Gastroesophageal sphincter (tissue), 4 donors: ENCODE measurements around the gene PHLPP1. TPM values are rescaled to one million over a fixed set of nuclear protein-coding genes. Genes with fewer than 3 reads are reported as not detected.
"Not testable (repeated sequence)": the region's sequence is repeated elsewhere in the genome, so short reads cannot be mapped to it uniquely, and the experiment has no call there.

Source experiments
- ATAC-seq: fragments of 150-250 bp; one replicate; pipeline ENCODE4 v1.9.1; 2016; ENCODE audit warnings: mild to moderate bottlenecking, moderate library complexity
- H3K27ac ChIP-seq, 4 donors: fragments of 200-600 bp; sonication (generic) in 3 of 4; 1 replicate in 3 of 4; 2 replicates in 1 of 4; pipeline ENCODE4 v1.5.1; 2016 to 2019
- H3K27me3 ChIP-seq: fragments of 200-600 bp; sonication (generic); one replicate; pipeline ENCODE4 v1.5.1; 2019
- H3K36me3 ChIP-seq, 2 donors: fragments of 200-600 bp; sonication (generic); one replicate each; pipeline ENCODE4 v1.5.1; 2019; ENCODE audit warnings: control low read depth in 1 of 2
- H3K4me1 ChIP-seq, 3 donors: fragments of 200-600 bp; sonication (generic); 1 replicate in 2 of 3; 2 replicates in 1 of 3; pipeline ENCODE4 v1.5.1; 2016 to 2019; ENCODE audit warnings: control low read depth in 2 of 3
- H3K4me3 ChIP-seq, 2 donors: fragments of 200-600 bp; sonication (generic); one replicate each; pipeline ENCODE4 v1.5.1; 2019; ENCODE audit warnings: mild to moderate bottlenecking in 1 of 2, moderate library complexity in 1 of 2
- H3K9me3 ChIP-seq, 3 donors: fragments of 200-600 bp; sonication (generic); one replicate each; pipeline ENCODE4 v1.5.1; 2017 to 2019; ENCODE audit warnings: control low read depth in 2 of 3
- EP300 ChIP-seq: sonication (generic); formaldehyde crosslinking; IDR thresholded peaks from one replicate; pipeline ENCODE4 v1.6.1; 2017; ENCODE audit warnings: antibody characterized with exemption, mild to moderate bottlenecking
- POLR2A ChIP-seq, 2 donors: fragments of 450-650 bp; IDR thresholded peaks; one replicate each; pipeline ENCODE4 v1.6.1; 2017; ENCODE audit warnings: antibody characterized with exemption in 2 of 2, mild to moderate bottlenecking in 2 of 2, moderate library complexity in 1 of 2
- POLR2AphosphoS5 ChIP-seq: sonication (generic); formaldehyde crosslinking; IDR thresholded peaks from one replicate; pipeline ENCODE4 v1.6.1; 2017; ENCODE audit warnings: antibody characterized with exemption
- WGBS, 2 donors: methylation state at CpG; one replicate each; pipeline ENCODE4 v1.1.5; 2018; ENCODE audit warnings: low coverage in 1 of 2; 5-methylcytosine and 5-hydroxymethylcytosine counted together
- total RNA-seq, 4 donors: library from RNA; depleted of rRNA; stranded (reverse); fragments of >200 nt; gene quantifications; one replicate each; pipeline ENCODE4 v1.1.0, GENCODE V29; 2016
- TF ChIP-seq, protein P1 (sequence below), 4 experiments: fragments of 200-600 bp in 2 of 4; fragments of 450-650 bp in 2 of 4; sonication (generic) in 1 of 4; IDR thresholded peaks; one replicate each; pipeline ENCODE4 v1.5.1; 2017 to 2019; ENCODE audit warnings: antibody characterized with exemption in 4 of 4, mild to moderate bottlenecking in 2 of 4, moderate library complexity in 2 of 4

PHLPP1 gene
- total RNA-seq, 4 donors from 2014 or later = 10.8 to 19.1 (median 16.3) TPM

DNA sequence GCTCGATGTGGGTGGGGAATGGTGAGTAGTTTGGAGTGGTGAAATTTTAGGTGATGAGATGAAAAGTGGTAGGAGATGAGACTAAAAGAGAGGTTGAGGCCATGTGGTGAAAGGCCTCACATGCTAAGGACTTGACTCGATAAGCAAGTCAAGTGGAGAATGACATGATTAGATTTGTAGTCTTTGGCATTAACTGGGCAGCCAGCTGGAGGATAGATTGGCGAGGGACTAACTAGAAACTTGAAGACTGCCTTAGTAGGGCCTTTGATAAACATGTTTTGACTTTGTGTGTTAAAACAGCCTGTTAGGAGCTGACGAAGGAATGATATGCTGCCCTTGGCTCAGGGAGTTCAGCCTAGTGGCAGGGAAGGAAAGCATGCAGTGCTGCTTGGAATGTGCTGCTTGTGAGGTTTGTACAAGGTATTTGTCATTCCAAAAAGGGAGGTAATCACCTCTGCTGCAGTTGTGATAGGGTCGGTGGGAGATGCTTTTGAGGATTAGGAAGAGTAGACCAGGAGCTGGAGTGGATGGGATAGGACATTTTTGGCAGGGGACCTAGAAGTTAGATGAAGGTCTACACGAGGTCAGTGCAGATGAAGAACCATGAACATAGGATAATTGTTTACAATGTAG, 22.0 kb downstream of the PHLPP1 start:
- Histone ChIP-seq H3K9me3 (peaks cover 0 to under 1% (median 0%) of the 10 kb centered on the region in 3 donors), H3K27ac (no peak overlapping the region), H3K4me3 (no peak overlapping the region), H3K27me3 (no peaks in the 10 kb centered on the region), H3K4me1 (peaks cover 0 to 55% (median 3%) of the 10 kb centered on the region in 3 donors), H3K36me3 (no peaks in the 10 kb centered on the region)
- TF ChIP-seq POLR2AphosphoS5 (no peak), POLR2A (IDR thresholded peaks at IDR 0.05) (no peak), EP300 (no peak)
- TF ChIP-seq, protein P1, sequence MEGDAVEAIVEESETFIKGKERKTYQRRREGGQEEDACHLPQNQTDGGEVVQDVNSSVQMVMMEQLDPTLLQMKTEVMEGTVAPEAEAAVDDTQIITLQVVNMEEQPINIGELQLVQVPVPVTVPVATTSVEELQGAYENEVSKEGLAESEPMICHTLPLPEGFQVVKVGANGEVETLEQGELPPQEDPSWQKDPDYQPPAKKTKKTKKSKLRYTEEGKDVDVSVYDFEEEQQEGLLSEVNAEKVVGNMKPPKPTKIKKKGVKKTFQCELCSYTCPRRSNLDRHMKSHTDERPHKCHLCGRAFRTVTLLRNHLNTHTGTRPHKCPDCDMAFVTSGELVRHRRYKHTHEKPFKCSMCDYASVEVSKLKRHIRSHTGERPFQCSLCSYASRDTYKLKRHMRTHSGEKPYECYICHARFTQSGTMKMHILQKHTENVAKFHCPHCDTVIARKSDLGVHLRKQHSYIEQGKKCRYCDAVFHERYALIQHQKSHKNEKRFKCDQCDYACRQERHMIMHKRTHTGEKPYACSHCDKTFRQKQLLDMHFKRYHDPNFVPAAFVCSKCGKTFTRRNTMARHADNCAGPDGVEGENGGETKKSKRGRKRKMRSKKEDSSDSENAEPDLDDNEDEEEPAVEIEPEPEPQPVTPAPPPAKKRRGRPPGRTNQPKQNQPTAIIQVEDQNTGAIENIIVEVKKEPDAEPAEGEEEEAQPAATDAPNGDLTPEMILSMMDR (IDR thresholded peaks at IDR 0.05) = no peak
- WGBS, 2 donors = 85 to 86% methylated on average over 4 to 6 of the region's 6 CpGs
- ATAC-seq = no peak

DNA sequence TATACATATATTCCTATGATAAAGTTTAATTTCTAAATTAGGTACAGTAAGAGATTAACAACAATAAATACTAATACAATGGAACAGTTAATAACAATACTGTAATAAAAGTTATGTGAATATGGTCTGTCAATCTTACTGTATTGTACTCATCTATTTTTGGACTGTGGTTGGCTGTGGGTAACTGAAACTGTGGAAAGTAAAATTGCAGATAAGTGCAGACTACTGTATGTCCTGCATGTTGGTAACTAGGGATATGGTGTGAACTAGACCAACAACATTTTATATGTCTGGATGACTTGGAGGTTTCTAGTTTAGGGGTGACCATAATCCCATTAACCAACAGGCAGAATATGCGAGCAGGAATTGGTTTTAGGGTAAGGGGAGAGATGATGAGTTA, 23.3 kb downstream of the PHLPP1 start:
- WGBS, 2 donors = 83 to 100% methylated on average over 1 of the region's 1 CpG
- H3K27me3 ChIP-seq = no peaks in the 10 kb centered on the region
- ATAC-seq = no peak
- no peak overlapping the region for H3K27ac ChIP-seq
- H3K4me1 ChIP-seq = peaks cover 0 to 56% (median 3%) of the 10 kb centered on the region in 3 donors
- no peak overlapping the region for H3K4me3 ChIP-seq
- no peaks in the 10 kb centered on the region for H3K9me3 ChIP-seq
- no peaks in the 10 kb centered on the region for H3K36me3 ChIP-seq
- TF ChIP-seq POLR2A (IDR thresholded peaks at IDR 0.05) (no peak), POLR2AphosphoS5 (no peak), EP300 (no peak)
- TF ChIP-seq, protein P1 (IDR thresholded peaks at IDR 0.05) = no peak

DNA sequence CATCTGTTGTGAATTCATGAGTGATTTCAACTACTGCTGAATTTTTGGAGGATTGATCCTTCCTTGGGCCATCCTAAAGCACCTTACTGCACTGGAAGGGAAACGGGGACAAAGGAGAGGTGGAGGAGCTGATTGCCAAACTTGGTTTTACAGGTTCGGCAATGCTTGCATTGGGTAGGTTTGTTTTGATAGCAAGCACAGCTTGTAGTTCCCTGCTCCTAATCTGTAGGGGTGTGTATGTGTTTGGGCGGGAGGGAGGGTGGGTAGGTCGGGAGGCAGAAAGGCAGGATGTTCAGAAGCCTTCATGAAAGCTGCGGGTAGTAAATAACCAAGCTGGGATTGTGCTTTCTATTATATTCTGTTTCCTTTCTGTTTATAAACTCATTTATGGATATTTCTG, 24.6 kb downstream of the PHLPP1 start:
- Histone ChIP-seq H3K9me3 (no peaks in the 10 kb centered on the region), H3K27me3 (no peaks in the 10 kb centered on the region), H3K36me3 (no peaks in the 10 kb centered on the region), H3K4me3 (no peak overlapping the region), H3K27ac (peak overlapping the region in 1 of 4 donors; percentile 2), H3K4me1 (peaks cover 0 to 57% (median 8%) of the 10 kb centered on the region in 3 donors)
- WGBS, 2 donors = 83 to 84% methylated on average over 4 of the region's 5 CpGs
- no peak for ATAC-seq
- TF ChIP-seq, protein P1 (IDR thresholded peaks at IDR 0.05) = no peak
- TF ChIP-seq POLR2A (IDR thresholded peaks at IDR 0.05) = no peak
- TF ChIP-seq EP300 = no peak
- no peak for TF ChIP-seq POLR2AphosphoS5

DNA sequence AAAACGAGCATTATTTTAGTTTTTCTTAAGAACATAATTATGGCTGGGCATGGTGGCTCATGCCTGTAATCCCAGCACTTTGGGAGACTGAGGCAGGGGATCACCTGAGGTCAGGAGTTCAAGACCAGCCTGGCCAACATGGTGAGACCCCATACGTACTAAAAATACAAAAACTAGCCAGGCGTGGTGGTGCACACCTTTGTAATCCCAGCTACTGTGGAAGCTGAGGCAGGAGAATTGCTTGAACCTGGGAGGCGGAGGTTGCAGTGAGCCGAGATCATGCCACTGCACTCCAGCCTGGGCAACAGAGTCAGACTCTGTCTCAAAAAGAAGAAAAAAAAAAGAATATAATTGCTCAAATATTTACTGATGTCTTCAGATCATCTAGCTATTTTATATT, 25.3 kb downstream of the PHLPP1 start:
- H3K27me3 ChIP-seq, ATAC-seq, H3K9me3 ChIP-seq, H3K36me3 ChIP-seq, H3K4me3 ChIP-seq: not testable (repeated sequence)
- 78 to 79% methylated on average over 4 to 5 of the region's 5 CpGs for WGBS, 2 donors
- Histone ChIP-seq H3K27ac (peak overlapping the region; percentile 50 to 68 (median 58)), H3K4me1 (peaks cover 0 to 60% (median 8%) of the 10 kb centered on the region in 3 donors)

DNA sequence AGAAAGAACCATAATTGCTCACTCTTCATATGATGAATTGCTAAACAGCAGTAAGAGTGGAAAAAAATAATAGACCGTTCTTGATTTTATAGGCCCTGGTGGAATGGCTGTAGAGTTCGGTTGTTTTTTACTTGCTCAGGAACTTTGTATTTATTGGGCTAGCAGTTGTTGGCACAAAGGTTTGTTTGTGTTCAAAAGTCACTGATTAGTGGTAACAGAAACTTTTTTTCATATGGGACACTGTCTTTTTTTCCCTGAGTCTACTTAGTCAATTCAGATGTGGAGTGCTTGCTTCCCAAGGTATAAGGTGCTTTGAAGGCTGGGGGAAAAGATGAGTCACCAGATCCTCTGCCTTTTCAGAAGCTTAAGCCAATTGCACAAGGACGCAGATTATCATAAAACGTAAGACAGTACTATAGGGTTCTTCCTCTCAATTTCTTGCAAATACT, 25.8 kb downstream of the PHLPP1 start:
- peak; percentile 73 for ATAC-seq
- Histone ChIP-seq H3K4me1 (peaks cover 0 to 61% (median 8%) of the 10 kb centered on the region in 3 donors), H3K27ac (peak overlapping the region; percentile 50 to 68 (median 58))

More for the DNA sequence above, 25.8 kb downstream of the PHLPP1 start:
- Histone ChIP-seq H3K36me3 (no peaks in the 10 kb centered on the region), H3K27me3 (no peaks in the 10 kb centered on the region), H3K9me3 (no peaks in the 10 kb centered on the region), H3K4me3 (no peak overlapping the region)
- TF ChIP-seq POLR2AphosphoS5 (no peak), POLR2A (IDR thresholded peaks at IDR 0.05) (no peak)
- TF ChIP-seq, protein P1 (IDR thresholded peaks at IDR 0.05) = no peak
- WGBS, 2 donors = 17 to 21% methylated on average over 4 of the region's 4 CpGs
